Thyroid gland (tissue), 4 donors: ENCODE data around the gene PLEKHM2.

ENCODE experiments used
- POLR2A ChIP-seq, 2 donors: fragments of 450-650 bp; IDR thresholded peaks; one replicate each; pipeline ENCODE4 v1.6.1; 2017; ENCODE audit warnings: antibody characterized with exemption in 2 of 2, mild to moderate bottlenecking in 2 of 2, moderate library complexity in 1 of 2
- TF ChIP-seq, protein P1 (sequence below), 6 experiments: fragments of 200-600 bp in 3 of 6; fragments of 450-650 bp in 3 of 6; sonication (generic) in 3 of 6; IDR thresholded peaks; one replicate each; pipeline ENCODE4 v1.5.1; 2016 to 2019; ENCODE audit warnings: antibody characterized with exemption in 6 of 6, mild to moderate bottlenecking in 2 of 6, inconsistent platforms in 1 of 6, moderate library complexity in 1 of 6

DNA sequence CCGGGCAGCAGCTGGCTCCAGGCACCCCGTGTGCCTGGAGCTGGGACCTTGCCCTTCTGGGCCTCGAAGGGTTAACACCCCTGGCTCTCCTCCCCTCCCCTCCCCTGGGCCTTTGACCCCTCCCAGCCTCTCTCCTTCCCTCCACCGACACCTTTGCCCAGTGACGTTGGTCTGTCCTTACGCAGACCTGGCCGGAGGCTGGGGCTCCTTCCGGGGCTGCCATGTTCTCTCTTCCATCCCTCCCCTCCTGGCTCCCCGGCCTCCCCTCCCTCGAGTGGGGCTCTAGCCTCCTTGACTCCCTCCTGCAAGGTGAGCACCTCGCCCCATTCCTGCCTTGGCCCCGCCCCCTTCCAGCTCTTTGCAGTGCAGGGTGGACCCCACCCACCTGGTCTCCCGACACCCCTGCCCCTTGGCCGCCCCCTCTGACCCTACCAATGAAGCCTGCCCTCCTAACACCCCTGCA, 58.2 kb downstream of the PLEKHM2 start, which contains the start of gene TMEM82:
- TF ChIP-seq, protein P1, sequence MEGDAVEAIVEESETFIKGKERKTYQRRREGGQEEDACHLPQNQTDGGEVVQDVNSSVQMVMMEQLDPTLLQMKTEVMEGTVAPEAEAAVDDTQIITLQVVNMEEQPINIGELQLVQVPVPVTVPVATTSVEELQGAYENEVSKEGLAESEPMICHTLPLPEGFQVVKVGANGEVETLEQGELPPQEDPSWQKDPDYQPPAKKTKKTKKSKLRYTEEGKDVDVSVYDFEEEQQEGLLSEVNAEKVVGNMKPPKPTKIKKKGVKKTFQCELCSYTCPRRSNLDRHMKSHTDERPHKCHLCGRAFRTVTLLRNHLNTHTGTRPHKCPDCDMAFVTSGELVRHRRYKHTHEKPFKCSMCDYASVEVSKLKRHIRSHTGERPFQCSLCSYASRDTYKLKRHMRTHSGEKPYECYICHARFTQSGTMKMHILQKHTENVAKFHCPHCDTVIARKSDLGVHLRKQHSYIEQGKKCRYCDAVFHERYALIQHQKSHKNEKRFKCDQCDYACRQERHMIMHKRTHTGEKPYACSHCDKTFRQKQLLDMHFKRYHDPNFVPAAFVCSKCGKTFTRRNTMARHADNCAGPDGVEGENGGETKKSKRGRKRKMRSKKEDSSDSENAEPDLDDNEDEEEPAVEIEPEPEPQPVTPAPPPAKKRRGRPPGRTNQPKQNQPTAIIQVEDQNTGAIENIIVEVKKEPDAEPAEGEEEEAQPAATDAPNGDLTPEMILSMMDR (IDR thresholded peaks at IDR 0.05) = no peak
- TF ChIP-seq POLR2A (IDR thresholded peaks at IDR 0.05) = no peak
